ENCODE data around the gene ST6GALNAC3. TPM values are rescaled to one million over a fixed set of nuclear protein-coding genes. Genes with fewer than 3 reads are reported as not detected.

Gene ST6GALNAC3
- total RNA-seq, 1 donor from 2014 or later = 7.3 TPM

DNA sequence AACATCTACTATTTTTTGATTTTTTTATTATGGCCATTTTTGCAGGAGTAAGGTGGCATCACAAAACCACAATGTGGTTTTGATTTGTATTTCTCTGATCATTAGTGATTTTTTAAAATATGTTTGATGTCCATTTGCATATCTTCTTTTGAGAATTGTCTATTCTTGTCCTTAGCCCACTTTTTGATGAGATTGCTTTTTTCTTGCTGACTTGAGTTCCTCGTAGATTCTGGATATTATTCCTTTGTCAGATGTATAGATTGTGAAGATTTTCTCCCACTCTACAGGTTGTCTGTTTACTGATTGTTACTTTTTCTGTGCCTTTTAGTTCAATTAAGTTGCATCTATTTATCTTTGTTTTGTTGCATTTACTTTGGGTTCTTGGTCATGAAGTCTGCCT lies 375.7 kb downstream of the ST6GALNAC3 start:
- Mint-ChIP-seq H3K36me3 (ENCODE audit: unreplicated experiment) (no peaks in the 10 kb centered on the region), H3K4me1 (ENCODE audit: unreplicated experiment) (no peaks in the 10 kb centered on the region), H3K27me3 (ENCODE audit: unreplicated experiment) (no peaks in the 10 kb centered on the region), H3K27ac (ENCODE audit: unreplicated experiment) (no peak overlapping the region), H3K4me3 (ENCODE audit: unreplicated experiment) (no peak overlapping the region), H3K9me3 (ENCODE audit: unreplicated experiment) (peaks cover 10% of the 10 kb centered on the region)
- DNase-seq (ENCODE audit: extremely low spot score, unreplicated experiment) = no peak
- TF ChIP-seq, protein P1, sequence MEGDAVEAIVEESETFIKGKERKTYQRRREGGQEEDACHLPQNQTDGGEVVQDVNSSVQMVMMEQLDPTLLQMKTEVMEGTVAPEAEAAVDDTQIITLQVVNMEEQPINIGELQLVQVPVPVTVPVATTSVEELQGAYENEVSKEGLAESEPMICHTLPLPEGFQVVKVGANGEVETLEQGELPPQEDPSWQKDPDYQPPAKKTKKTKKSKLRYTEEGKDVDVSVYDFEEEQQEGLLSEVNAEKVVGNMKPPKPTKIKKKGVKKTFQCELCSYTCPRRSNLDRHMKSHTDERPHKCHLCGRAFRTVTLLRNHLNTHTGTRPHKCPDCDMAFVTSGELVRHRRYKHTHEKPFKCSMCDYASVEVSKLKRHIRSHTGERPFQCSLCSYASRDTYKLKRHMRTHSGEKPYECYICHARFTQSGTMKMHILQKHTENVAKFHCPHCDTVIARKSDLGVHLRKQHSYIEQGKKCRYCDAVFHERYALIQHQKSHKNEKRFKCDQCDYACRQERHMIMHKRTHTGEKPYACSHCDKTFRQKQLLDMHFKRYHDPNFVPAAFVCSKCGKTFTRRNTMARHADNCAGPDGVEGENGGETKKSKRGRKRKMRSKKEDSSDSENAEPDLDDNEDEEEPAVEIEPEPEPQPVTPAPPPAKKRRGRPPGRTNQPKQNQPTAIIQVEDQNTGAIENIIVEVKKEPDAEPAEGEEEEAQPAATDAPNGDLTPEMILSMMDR (IDR thresholded peaks at IDR 0.05) = no peak

GRCh38 chr1:76463278-76463677 lies 388.7 kb downstream of the ST6GALNAC3 start:
- H3K36me3 Mint-ChIP-seq (ENCODE audit: unreplicated experiment) = no peaks in the 10 kb centered on the region
- TF ChIP-seq, protein P1 (IDR thresholded peaks at IDR 0.05) = no peak
- H3K27me3 Mint-ChIP-seq (ENCODE audit: unreplicated experiment) = no peaks in the 10 kb centered on the region
- H3K9me3 Mint-ChIP-seq (ENCODE audit: unreplicated experiment) = peaks cover 7% of the 10 kb centered on the region
- H3K4me3 Mint-ChIP-seq (ENCODE audit: unreplicated experiment) = no peak overlapping the region
- DNase-seq (ENCODE audit: extremely low spot score, unreplicated experiment) = no peak
- H3K27ac Mint-ChIP-seq (ENCODE audit: unreplicated experiment) = no peak overlapping the region
- no peaks in the 10 kb centered on the region for H3K4me1 Mint-ChIP-seq (ENCODE audit: unreplicated experiment)

- no peak for DNase-seq (ENCODE audit: extremely low spot score, unreplicated experiment)
- H3K27ac Mint-ChIP-seq (ENCODE audit: unreplicated experiment) = no peak overlapping the region
- no peaks in the 10 kb centered on the region for H3K36me3 Mint-ChIP-seq (ENCODE audit: unreplicated experiment)
- H3K9me3 Mint-ChIP-seq (ENCODE audit: unreplicated experiment) = peaks cover 7% of the 10 kb centered on the region
- H3K27me3 Mint-ChIP-seq (ENCODE audit: unreplicated experiment) = no peaks in the 10 kb centered on the region
- TF ChIP-seq, protein P1 (IDR thresholded peaks at IDR 0.05) = no peak
- H3K4me1 Mint-ChIP-seq (ENCODE audit: unreplicated experiment) = no peaks in the 10 kb centered on the region
- H3K4me3 Mint-ChIP-seq (ENCODE audit: unreplicated experiment) = no peak overlapping the region
Measured at GRCh38 chr1:76463849-76464248, 389.3 kb downstream of the ST6GALNAC3 start.

GRCh38 chr1:76465030-76465429 lies 390.5 kb downstream of the ST6GALNAC3 start:
- H3K4me3 Mint-ChIP-seq (ENCODE audit: unreplicated experiment) = no peak overlapping the region

DNA sequence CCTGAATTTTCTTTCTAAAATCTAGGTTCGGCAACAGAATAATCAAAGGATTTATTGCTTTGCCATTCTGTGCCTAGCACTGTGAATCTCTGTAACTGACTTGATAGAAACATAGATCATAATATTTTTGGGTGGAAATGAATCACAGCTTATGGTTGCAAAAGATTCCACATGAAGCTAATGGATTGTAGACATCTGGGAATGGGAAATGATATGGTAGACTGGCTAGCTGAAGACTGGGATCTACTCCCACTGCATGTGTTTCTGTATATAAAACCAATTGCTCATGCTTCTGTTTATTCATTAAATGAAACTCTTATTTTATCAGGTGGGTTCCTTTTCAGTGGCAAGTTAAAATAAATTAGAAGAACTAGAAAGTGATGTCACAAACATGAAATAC lies 395.6 kb downstream of the ST6GALNAC3 start:
- Mint-ChIP-seq H3K27me3 (ENCODE audit: unreplicated experiment) (no peaks in the 10 kb centered on the region), H3K4me3 (ENCODE audit: unreplicated experiment) (no peak overlapping the region), H3K27ac (ENCODE audit: unreplicated experiment) (no peak overlapping the region), H3K36me3 (ENCODE audit: unreplicated experiment) (no peaks in the 10 kb centered on the region), H3K4me1 (ENCODE audit: unreplicated experiment) (no peaks in the 10 kb centered on the region), H3K9me3 (ENCODE audit: unreplicated experiment) (no peaks in the 10 kb centered on the region)
- no peak for DNase-seq (ENCODE audit: extremely low spot score, unreplicated experiment)
- TF ChIP-seq, protein P1 (IDR thresholded peaks at IDR 0.05) = no peak

More at GRCh38 chr1:76465030-76465429, 390.5 kb downstream of the ST6GALNAC3 start:
- Mint-ChIP-seq H3K9me3 (ENCODE audit: unreplicated experiment) (no peaks in the 10 kb centered on the region), H3K36me3 (ENCODE audit: unreplicated experiment) (no peaks in the 10 kb centered on the region), H3K27me3 (ENCODE audit: unreplicated experiment) (no peaks in the 10 kb centered on the region), H3K27ac (ENCODE audit: unreplicated experiment) (no peak overlapping the region), H3K4me1 (ENCODE audit: unreplicated experiment) (no peaks in the 10 kb centered on the region)
- TF ChIP-seq, protein P1 (IDR thresholded peaks at IDR 0.05) = no peak
- DNase-seq (ENCODE audit: extremely low spot score, unreplicated experiment) = no peak
